Measurements from ENCODE around the gene OR56A5. TPM values are rescaled to one million over a fixed set of nuclear protein-coding genes. Genes with fewer than 3 reads are reported as not detected.

The OR56A5 gene
- total and polyA plus RNA-seq, 2 of the 13 experiments (the other 11 are each of a cell fraction or from before 2014, with no cell fraction given), result not detected

- in situ Hi-C loops (cut with HindIII; ENCODE audit: extremely low pct_ligation_motif_present, low pct_unique_long_range_greater_than_20kb), result no loop called here
- Histone ChIP-seq H3K4me2 (ENCODE audit: low read depth, low read length) (no peak overlapping the region), H3K9me3 (ENCODE audit: low read length) (no peaks in the 10 kb centered on the region), H3K27me3 (ENCODE audit: control insufficient read depth in 1 of 2, insufficient read depth in 2 of 2, low read length in 2 of 2) (peaks cover 0 to 3% of the 10 kb centered on the region in 2 experiments; a peak in 2 of 5 replicates), H2AFZ (ENCODE audit: low read length) (no peak overlapping the region), H3K79me2 (ENCODE audit: insufficient read depth, low read length) (no peaks in the 10 kb centered on the region), H3K36me3 (replicated peaks in 1 of 2; ENCODE audit: control insufficient read depth in 1 of 2, insufficient read depth in 2 of 2, low read length in 2 of 2) (no peaks in the 10 kb centered on the region), H3K4me3 (replicated peaks in 1 of 3; ENCODE audit: insufficient read depth in 1 of 3, low read depth in 2 of 3, low read length in 3 of 3) (no peak overlapping the region), H4K20me1 (ENCODE audit: insufficient read depth, low read length) (no peaks in the 10 kb centered on the region), H3K27ac (ENCODE audit: extremely low read length, insufficient read depth, low read length) (no peak overlapping the region), H3K9ac (ENCODE audit: insufficient read depth, low read depth, low read length) (no peak overlapping the region), H3K4me1 (ENCODE audit: insufficient read depth, low read length) (no peaks in the 10 kb centered on the region)
- POLR2A ChIA-PET, result no interaction called here
- 2% methylated on average over 6 of the region's 7 CpGs for WGBS (ENCODE audit: low lambda C conversion rate)
- BruUV-seq (replicated peaks), result no TSS peak
- ATAC-seq (no peak), FAIRE-seq (no peak), DNase-seq (ENCODE audit: low spot score) (no peak)
- intact Hi-C loops (cut with micrococcal nuclease; ENCODE audit: unreplicated experiment), result no loop called here
- CTCF ChIA-PET (ENCODE audit: low intra/inter-chr PET ratio, low total read pairs), result no interaction called here
- TF ChIP-seq ZBTB14 (CRISPR knock-in tag; IDR thresholded peaks at IDR 0.05), result no peak
- no peak for TF ChIP-seq MXD3 (CRISPR knock-in tag; IDR thresholded peaks at IDR 0.05)
- no peak for TF ChIP-seq PBX2 (CRISPR knock-in tag; IDR thresholded peaks at IDR 0.05)
- TF ChIP-seq ZNF121 (CRISPR knock-in tag; IDR thresholded peaks at IDR 0.05), result no peak
- no peak for TF ChIP-seq RXRA (CRISPR knock-in tag; IDR thresholded peaks at IDR 0.05)
- no peak for TF ChIP-seq ZMAT3 (CRISPR knock-in tag; conservative IDR thresholded peaks at IDR 0.05)
- TF ChIP-seq ATF7 (IDR thresholded peaks at IDR 0.05), result peak; percentile 67
- no peak for TF ChIP-seq ATF7 (CRISPR knock-in tag; IDR thresholded peaks at IDR 0.05)
- TF ChIP-seq CREB1 (IDR thresholded peaks at IDR 0.05), result 0 out of 2 replicates have a peak, but pooled peaks have one; percentile 10
- no peak for TF ChIP-seq CREB1 (CRISPR knock-in tag; IDR thresholded peaks at IDR 0.05)
- no peak for TF ChIP-seq HNF1A (IDR thresholded peaks at IDR 0.05; ENCODE audit: low read depth)
- no peak for TF ChIP-seq HNF1A (CRISPR knock-in tag; IDR thresholded peaks at IDR 0.05; ENCODE audit: borderline replicate concordance)
- no peak for TF ChIP-seq MTF2 (CRISPR knock-in tag; IDR thresholded peaks at IDR 0.05; ENCODE audit: borderline replicate concordance)
Observed at GRCh38 chr11:6002202-6002699, 34.0 kb upstream of the OR56A5 start.
